NCI-H82 (cell line): Measurements from ENCODE around the gene HIRIP3.
A peak's percentile ranks its signal among the peaks of the same experiment; 100 is the strongest.
"Not testable (repeated sequence)": the region's sequence is repeated elsewhere in the genome, so short reads cannot be mapped to it uniquely, and the experiment has no call there.

Source experiments
- DNase-seq: peaks from one replicate; lab custom pipeline; 2025; lab: John Stamatoyannopoulos, UW

HIRIP3 gene, protein sequence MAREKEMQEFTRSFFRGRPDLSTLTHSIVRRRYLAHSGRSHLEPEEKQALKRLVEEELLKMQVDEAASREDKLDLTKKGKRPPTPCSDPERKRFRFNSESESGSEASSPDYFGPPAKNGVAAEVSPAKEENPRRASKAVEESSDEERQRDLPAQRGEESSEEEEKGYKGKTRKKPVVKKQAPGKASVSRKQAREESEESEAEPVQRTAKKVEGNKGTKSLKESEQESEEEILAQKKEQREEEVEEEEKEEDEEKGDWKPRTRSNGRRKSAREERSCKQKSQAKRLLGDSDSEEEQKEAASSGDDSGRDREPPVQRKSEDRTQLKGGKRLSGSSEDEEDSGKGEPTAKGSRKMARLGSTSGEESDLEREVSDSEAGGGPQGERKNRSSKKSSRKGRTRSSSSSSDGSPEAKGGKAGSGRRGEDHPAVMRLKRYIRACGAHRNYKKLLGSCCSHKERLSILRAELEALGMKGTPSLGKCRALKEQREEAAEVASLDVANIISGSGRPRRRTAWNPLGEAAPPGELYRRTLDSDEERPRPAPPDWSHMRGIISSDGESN

GRCh38 chr16:29995324-29995910, at the start of gene HIRIP3:
Gene HIRIP3, minus strand, starts transcription at chr16:29995617. Its CDS starts 12 bp downstream, at chr16:29995605.
- DNase-seq, result peak; percentile 91

GRCh38 chr16:30041841-30042240, 46.4 kb upstream of the HIRIP3 start:
- DNase-seq, result peak; percentile 16

- DNase-seq, result not testable (repeated sequence)
These were observed 45.3 kb upstream of the HIRIP3 start for GRCh38 chr16:30040690-30041089.

- DNase-seq, result no peak
These were observed 44.8 kb upstream of the HIRIP3 start for GRCh38 chr16:30040221-30040620.

GRCh38 chr16:30033270-30033669, 37.9 kb upstream of the HIRIP3 start:
- DNase-seq, result no peak

DNA sequence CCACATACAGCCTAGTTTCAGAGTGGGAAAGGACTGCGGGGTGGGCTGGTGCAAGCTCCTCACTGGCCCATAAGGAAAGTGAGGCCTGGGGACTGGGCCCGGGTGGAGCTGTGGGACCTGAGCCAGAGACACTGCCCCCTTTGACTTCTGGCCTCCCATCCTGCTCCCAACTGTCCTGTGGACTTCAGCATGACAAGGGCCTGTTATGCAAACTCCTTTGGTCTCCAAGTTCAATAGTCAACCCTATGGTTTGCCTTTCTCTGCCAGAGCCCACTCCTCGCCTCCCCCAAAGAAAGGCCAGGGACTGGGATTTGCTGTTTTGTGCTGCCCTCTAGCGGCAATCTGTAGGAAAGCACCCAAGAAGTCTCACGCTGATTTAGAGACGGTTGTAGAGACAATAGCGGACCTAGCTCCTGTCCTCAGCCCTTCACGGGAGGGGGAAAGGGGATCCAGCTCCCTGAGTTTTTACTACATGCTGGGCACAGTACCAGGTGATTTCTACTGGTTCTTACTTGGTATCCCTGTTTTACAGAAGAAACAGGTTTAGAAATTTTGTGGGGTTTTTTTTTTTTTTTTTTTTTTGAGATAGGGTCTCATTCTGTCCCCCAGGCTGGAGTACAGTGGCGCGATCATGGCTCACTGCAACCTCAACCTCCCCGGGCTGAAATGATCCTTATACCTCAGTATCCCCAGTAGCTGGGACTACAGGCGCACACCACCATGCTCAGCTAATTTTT, 36.8 kb upstream of the HIRIP3 start:
- peak; percentile 89 for DNase-seq

- no peak for DNase-seq
These were observed 36.1 kb upstream of the HIRIP3 start for GRCh38 chr16:30031477-30031918.

DNA sequence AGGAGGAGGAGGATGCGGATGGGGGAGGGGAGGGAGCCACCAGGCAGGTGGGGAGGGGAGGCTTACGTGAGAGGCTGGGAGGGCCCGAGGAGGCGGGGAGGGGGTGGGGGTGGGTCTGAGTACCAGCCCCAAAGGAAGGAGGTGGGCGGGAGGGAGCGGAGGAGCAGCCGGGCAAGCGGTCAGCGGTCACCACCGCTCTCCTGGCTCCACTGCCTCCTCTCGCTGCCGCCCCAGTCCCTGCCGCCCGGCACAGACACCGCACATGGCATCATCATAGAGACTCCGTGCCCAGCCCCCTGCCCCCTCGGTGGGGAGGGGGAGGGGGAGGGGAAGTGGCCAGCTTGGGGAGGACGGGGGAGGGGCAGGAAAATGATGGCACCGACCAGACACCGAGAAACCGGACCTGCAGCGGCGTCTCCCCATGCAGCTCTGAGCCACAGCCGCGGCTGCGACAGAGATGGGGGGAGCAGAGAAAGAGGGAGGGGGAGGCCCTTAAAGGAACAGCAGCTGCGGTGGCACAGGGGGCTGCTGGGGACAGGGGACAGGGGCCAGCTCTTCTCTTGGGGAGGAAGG, 35.5 kb upstream of the HIRIP3 start, which contains the start of gene TLCD3B:
TLCD3B (minus strand) TSS at position 431 of the 573 bp plus-strand sequence. CDS start 744 bp downstream, outside the sequence.
- peak; percentile 84 for DNase-seq

GRCh38 chr16:30030011-30030685, 34.7 kb upstream of the HIRIP3 start:
- peak; percentile 78 for DNase-seq

DNA sequence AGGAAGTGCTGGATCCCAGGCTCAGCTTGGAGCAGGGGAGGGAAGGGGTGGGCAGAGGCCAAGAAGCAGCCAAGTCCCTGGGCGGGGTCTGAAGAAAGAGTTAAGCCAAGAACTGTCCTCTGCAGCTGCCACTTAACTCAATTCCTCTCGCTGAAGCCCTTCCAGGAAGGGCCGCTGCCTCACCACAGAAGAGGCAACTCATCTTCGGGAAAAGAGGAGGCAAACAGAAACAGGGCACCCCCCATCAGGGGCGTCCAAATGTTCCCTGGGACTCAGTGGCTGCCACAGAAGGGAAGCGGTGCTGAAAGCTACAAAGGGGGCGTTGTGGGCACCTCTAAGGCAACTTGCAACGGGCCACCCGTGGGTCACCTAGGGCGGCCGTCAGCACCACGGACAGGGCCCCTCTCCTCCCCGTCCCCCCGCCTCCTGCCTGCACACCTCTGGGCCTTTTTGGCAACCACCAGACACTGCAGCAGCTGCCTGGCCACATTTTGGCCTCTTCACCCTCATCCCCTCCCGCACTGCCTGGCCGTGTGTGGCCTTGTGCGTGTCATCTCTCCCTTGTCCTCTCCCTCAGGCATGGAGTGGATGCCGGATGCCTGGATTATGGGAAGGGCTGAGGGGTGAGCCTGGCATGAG, 33.1 kb upstream of the HIRIP3 start:
- no peak for DNase-seq

GRCh38 chr16:30027588-30028437, 32.4 kb upstream of the HIRIP3 start:
- peak; percentile 99 for DNase-seq

DNA sequence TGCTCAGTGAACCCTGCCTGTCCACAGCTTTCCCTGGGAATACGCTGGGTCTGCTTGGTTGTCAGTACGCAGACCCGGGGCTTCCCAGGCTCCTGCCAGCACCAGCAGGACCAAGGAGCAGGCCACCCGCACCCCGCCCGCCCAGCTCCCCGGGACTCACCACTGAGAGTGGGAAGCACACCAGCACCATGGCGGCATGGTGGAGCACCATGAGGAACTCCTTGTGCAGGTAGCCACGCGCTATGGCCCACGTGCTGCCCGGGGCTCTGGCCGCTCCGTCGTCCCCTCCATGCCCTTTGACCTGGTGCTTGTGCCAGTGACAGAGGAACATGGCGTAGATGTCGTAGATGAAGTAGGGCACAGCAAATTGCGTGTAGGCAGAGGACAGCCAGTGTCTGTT, 31.0 kb upstream of the HIRIP3 start:
- no peak for DNase-seq

DNA sequence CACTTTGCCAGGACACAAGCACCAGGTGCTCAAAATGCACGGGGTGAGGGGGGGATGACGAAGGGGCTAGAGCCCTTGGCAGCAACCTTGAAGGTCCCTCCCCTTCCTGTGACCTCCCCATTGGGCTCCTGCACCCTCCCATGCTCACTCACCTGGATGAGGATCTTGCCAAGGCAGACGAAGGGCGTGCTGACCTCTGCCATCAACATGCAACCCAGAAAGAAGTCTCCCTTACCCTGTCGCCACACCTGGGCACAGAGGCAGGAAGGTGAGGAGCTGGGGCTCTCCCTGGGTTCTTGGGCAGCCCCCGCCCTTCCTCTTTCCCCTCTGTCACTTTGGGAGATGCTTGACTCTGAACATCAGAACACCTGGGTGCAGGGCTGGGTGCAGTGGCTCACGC, 30.2 kb upstream of the HIRIP3 start:
- no peak for DNase-seq

- no peak for DNase-seq
These were observed 29.7 kb upstream of the HIRIP3 start for GRCh38 chr16:30025156-30025555.

GRCh38 chr16:30024451-30024850, 29.0 kb upstream of the HIRIP3 start:
- no peak for DNase-seq

GRCh38 chr16:30023586-30023985, 28.2 kb upstream of the HIRIP3 start:
- DNase-seq, result no peak

DNA sequence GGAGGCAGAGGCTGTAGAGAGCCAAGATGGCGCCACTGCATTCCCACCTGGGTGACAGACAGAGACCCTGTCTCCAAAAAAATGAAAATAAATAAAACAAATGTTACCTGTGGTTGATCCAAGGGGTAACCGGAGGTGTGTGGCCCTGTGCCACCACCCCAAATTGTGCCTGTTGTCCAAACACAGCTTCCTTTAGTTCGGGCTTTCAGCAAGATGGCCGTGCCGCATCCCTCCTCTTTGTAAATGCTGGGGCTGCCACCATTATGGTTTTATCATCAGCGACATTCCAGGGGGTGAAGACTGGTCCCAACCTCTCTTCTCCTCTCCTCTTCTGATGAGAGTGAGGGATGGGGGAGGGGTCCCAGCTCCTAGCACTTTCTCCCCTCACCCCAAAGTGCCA, 27.5 kb upstream of the HIRIP3 start, which contains the start of gene C16orf92:
C16orf92 (plus strand) TSS at position 312 of the 400 bp plus-strand sequence. CDS start 143 bp downstream, outside the sequence.
- no peak for DNase-seq

DNA sequence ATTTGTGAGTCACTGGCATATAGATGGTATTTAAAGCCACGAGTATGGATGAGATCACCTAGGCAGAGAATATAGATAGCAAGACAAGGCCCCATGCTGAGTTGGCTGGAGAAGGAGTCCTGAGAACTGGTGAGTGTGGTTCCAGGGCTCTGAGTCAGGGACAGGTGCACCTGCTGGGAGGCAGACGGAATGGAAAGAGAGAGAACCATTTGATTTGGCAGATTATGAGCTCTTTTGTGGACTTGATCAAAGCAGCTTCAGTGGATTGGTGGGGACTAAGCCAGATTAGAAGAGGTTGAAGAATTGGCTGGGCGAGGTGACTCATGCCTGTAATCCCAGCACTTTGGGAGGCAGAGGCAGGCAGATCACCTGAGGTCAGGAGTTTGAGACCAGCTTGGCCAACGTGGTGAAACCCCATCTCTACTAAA, 23.3 kb upstream of the HIRIP3 start:
- DNase-seq, result peak; percentile 61

GRCh38 chr16:30017937-30018336, 22.5 kb upstream of the HIRIP3 start:
- not testable (repeated sequence) for DNase-seq

DNA sequence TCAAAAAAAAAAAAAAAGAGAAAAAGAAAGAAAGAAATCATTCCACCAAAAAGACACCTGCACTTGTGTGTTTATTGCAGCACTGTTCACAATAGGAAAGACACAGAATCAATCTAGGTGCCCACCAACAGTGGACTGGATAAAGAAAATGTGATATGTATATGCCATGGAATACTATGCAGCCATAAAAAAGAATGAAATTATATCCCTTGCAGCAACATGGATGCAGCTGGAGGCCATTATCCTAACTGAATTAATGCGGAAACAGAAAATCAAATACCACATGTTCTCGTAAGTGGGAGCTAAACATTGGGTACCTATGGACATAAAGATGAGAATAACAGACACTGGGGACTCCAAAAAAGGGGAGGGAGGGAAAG, 21.9 kb upstream of the HIRIP3 start:
- no peak for DNase-seq
